Kidney epithelial cell (primary cell): Measurements from ENCODE around the gene CD96. TPM values are rescaled to one million over a fixed set of nuclear protein-coding genes. Genes with fewer than 3 reads are reported as not detected.

ENCODE experiments used
- DNase-seq: peaks from one replicate; pipeline ENCODE4 v3.0.0-alpha.2; 2010; ENCODE audit warnings: low read depth
- H3K27me3 ChIP-seq: 2 replicates; pipeline ENCODE4 v1.6.0; 2011; ENCODE audit warnings: low read length; ENCODE audit not compliant: control insufficient read depth, insufficient read depth
- H3K36me3 ChIP-seq: 2 replicates; pipeline ENCODE4 v1.5.1; 2011; ENCODE audit warnings: low read length; ENCODE audit not compliant: control insufficient read depth, insufficient read depth
- H3K4me3 ChIP-seq: 2 replicates; pipeline ENCODE4 v1.5.1; 2011; ENCODE audit warnings: low read depth, mild to moderate bottlenecking, control low read depth, low read length
- CTCF ChIP-seq: IDR thresholded peaks from 2 replicates; pipeline ENCODE4 v1.5.1; 2011; ENCODE audit warnings: mild to moderate bottlenecking, moderate library complexity, low read length, control low read depth, inconsistent platforms; ENCODE audit not compliant: insufficient read depth, poor library complexity, severe bottlenecking
- total RNA-seq: library from RNA; depleted of rRNA; stranded (reverse); fragments of >200 nt; gene quantifications from 2 replicates; pipeline ENCODE4 v1.2.3, GENCODE V29; 2015

Gene CD96
- total RNA-seq, 1 donor from 2014 or later, result not detected

DNA sequence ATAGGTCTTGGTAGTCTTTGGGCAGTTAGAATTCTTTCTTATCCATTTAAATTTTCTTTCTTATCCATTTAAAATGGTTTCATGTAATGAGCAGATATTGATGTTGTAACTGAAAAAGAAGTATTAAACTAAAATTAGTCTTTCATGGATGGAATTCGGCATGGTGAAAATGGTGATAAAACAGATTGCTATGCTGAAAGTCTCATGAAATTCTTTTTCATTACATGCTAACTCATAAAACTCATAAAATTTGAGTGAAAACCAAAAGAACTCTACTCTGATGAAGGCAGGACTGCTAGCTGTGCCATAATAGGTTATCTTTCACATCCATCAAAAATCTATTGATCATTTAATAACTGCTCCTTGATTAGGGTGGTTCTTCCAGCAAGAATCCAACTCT lies 3.9 kb upstream of the CD96 start:
- Histone ChIP-seq H3K4me3 (no peak overlapping the region), H3K36me3 (no peaks in the 10 kb centered on the region), H3K27me3 (no peaks in the 10 kb centered on the region)
- no peak for DNase-seq
- no peak for TF ChIP-seq CTCF

- no peaks in the 10 kb centered on the region for H3K27me3 ChIP-seq
- no peak for DNase-seq
- H3K4me3 ChIP-seq, result no peak overlapping the region
- no peaks in the 10 kb centered on the region for H3K36me3 ChIP-seq
- no peak for TF ChIP-seq CTCF
Measured at GRCh38 chr3:111538681-111539083, 3.3 kb upstream of the CD96 start.

- no peak overlapping the region for H3K4me3 ChIP-seq
- TF ChIP-seq CTCF, result peak; percentile 91
- H3K27me3 ChIP-seq, result no peaks in the 10 kb centered on the region
- DNase-seq, result no peak
- no peaks in the 10 kb centered on the region for H3K36me3 ChIP-seq
Measured at GRCh38 chr3:111539351-111540331, 2.4 kb upstream of the CD96 start.

DNA sequence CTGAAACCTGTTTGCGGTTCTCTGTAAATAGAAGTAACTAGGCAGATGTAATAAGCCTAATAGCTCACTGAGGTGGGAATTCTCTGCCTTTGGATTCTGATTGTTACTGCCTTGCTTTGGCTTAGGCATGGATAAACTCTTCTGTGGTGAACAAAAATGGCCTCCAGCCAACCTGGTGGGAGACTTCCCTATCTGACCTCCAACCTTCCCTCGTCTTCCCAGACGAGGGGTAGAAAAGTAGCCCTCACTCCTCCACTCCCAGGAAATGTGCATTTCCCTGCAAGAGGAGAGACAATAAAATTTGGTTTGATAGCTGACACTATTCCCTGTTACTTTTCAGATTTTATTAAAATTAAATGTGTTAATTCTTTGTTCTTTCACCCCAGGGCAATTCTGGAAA lies 606 bp upstream of the CD96 start:
- Histone ChIP-seq H3K36me3 (no peaks in the 10 kb centered on the region), H3K27me3 (no peaks in the 10 kb centered on the region), H3K4me3 (no peak overlapping the region)
- no peak for DNase-seq
- TF ChIP-seq CTCF, result no peak

DNA sequence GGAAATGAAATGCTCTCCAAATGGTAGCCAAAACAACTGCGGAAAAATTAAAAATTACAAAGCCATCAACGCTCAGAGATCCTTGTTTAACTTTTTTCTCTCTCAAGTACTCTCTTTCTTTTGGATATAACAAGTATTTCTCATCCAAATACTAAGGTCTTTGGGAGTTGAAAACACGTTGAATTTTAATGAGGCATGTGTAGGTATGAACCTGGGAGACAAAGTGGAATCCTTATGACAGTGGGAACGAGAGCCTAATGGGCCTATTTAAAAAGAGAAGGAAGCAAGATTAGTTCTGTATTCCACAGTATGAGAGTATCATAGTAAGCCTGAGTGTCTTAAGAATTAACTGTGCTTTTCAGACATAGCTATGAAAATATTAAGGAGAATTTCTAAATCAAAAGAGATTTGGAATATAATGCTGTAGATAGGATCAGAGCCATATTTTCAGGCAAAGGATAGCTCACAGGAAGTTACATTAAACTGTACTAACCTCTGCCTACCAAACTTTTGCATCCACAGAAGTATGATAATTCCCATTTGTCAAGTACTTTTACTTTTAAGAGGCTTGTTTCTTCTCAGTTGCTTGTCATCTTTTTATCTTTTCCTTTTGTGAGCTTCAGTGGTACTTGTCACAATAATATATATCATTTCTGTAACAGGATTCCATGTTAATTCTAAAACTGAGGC lies 759 bp downstream of the CD96 start:
- Histone ChIP-seq H3K27me3 (no peaks in the 10 kb centered on the region), H3K36me3 (no peaks in the 10 kb centered on the region), H3K4me3 (no peak overlapping the region)
- DNase-seq, result no peak
- no peak for TF ChIP-seq CTCF
